IMR-90 (cell line): Measurements from ENCODE around the gene KLF16. TPM values are rescaled to one million over a fixed set of nuclear protein-coding genes. Genes with fewer than 3 reads are reported as not detected.
A peak's percentile ranks its signal among the peaks of the same experiment; 100 is the strongest.

ENCODE experiments used
- ATAC-seq: fragments of 200-7000 bp; cut with Tn5 transposase; 2 replicates; pipeline ENCODE4 v1.9.1; 2020; ENCODE audit warnings: low read depth, mild to moderate bottlenecking, moderate library complexity
- BruUV-seq: library from RNA; stranded (reverse); fragments of 400-500 nt; replicated peaks from 2 replicates; lab custom pipeline; 2021; lab: Mats Ljungman, UMichigan
- CTCF ChIA-PET: fragments of 300-600 bp; formaldehyde crosslinking; extraction: SDS; loops from one replicate; lab custom pipeline; 2021; ENCODE audit warnings: antibody characterized with exemption; lab: Yijun Ruan, JAX
- POLR2A ChIA-PET: fragments of 300-600 bp; sonication (Branson Sonifier 250); formaldehyde crosslinking; loops from one replicate; lab custom pipeline; 2022; ENCODE audit warnings: antibody characterized with exemption; ENCODE audit not compliant: unreplicated experiment; lab: Charles Lee
- DNase-seq: peaks from one replicate; pipeline ENCODE4 v3.0.0; 2013
- H2AFZ ChIP-seq: replicated peaks from 2 replicates; pipeline ENCODE3; 2013; ENCODE audit warnings: low read length, mild to moderate bottlenecking; ENCODE audit not compliant: poor library complexity
- H2AK5ac ChIP-seq: 2 replicates; pipeline ENCODE4 v1.6.1; 2013; ENCODE audit warnings: low read depth, low read length, inconsistent platforms
- H2AK9ac ChIP-seq: replicated peaks from 2 replicates; pipeline ENCODE3; 2013; ENCODE audit warnings: mild to moderate bottlenecking, low read depth, low read length, moderate library complexity; ENCODE audit not compliant: poor library complexity
- H2BK120ac ChIP-seq: 2 replicates; pipeline ENCODE4 v1.6.1; 2013; ENCODE audit warnings: low read depth, low read length, inconsistent platforms
- H2BK15ac ChIP-seq: 3 replicates; pipeline ENCODE4 v1.6.1; 2013; ENCODE audit warnings: low read depth, low read length, inconsistent platforms
- H2BK20ac ChIP-seq: 2 replicates; pipeline ENCODE4 v1.6.1; 2013; ENCODE audit warnings: low read depth, mild to moderate bottlenecking, inconsistent platforms, low read length, moderate library complexity
- H2BK5ac ChIP-seq: 2 replicates; pipeline ENCODE4 v1.6.1; 2013; ENCODE audit warnings: mild to moderate bottlenecking, low read depth, low read length, inconsistent platforms; ENCODE audit not compliant: poor library complexity, severe bottlenecking
- H3K14ac ChIP-seq: replicated peaks from 2 replicates; pipeline ENCODE4 v1.6.1; 2013; ENCODE audit warnings: low read depth, low read length, inconsistent platforms
- H3K18ac ChIP-seq: 2 replicates; pipeline ENCODE4 v1.6.1; 2013; ENCODE audit warnings: low read depth, low read length, control low read depth
- H3K23ac ChIP-seq: 2 replicates; pipeline ENCODE4 v1.6.1; 2013; ENCODE audit warnings: low read depth, low read length, inconsistent platforms
- H3K27ac ChIP-seq: 2 replicates; pipeline ENCODE4 v1.5.1; 2013; ENCODE audit warnings: mild to moderate bottlenecking, control low read depth, low read length; ENCODE audit not compliant: insufficient read depth
- H3K27me3 ChIP-seq: 2 replicates; pipeline ENCODE4 v1.6.1; 2013; ENCODE audit warnings: low read length; ENCODE audit not compliant: control insufficient read depth, insufficient read depth
- H3K36me3 ChIP-seq: 2 replicates; pipeline ENCODE4 v1.6.1; 2013; ENCODE audit warnings: low read length, mixed read lengths; ENCODE audit not compliant: control insufficient read depth, insufficient read depth
- H3K4ac ChIP-seq: 2 replicates; pipeline ENCODE4 v1.6.1; 2013; ENCODE audit warnings: low read depth, low read length, inconsistent platforms
- H3K4me1 ChIP-seq: 2 replicates; pipeline ENCODE4 v1.6.1; 2013; ENCODE audit warnings: low read length, mixed read lengths; ENCODE audit not compliant: control insufficient read depth, insufficient read depth
- H3K4me2 ChIP-seq: 2 replicates; pipeline ENCODE4 v1.6.1; 2013; ENCODE audit warnings: low read depth, mild to moderate bottlenecking, control low read depth, low read length, moderate library complexity
- H3K4me3 ChIP-seq: 2 replicates; pipeline ENCODE4 v1.5.1; 2013; ENCODE audit warnings: low read depth, mild to moderate bottlenecking, control low read depth, low read length, moderate library complexity; ENCODE audit not compliant: insufficient read depth
- H3K56ac ChIP-seq: 2 replicates; pipeline ENCODE4 v1.6.1; 2013; ENCODE audit warnings: low read length, inconsistent platforms; ENCODE audit not compliant: insufficient read depth; ENCODE audit errors: extremely low read depth
- H3K79me1 ChIP-seq, 2 experiments: 2 replicates each; pipeline ENCODE4 v1.6.1; 2013; ENCODE audit warnings: low read length in 2 of 2, inconsistent platforms in 1 of 2, low read depth in 1 of 2
- H3K9ac ChIP-seq: 2 replicates; pipeline ENCODE4 v1.6.1; 2013; ENCODE audit warnings: low read depth, low read length, control low read depth
- H3K9me1 ChIP-seq: 2 replicates; pipeline ENCODE4 v1.6.1; 2013; ENCODE audit warnings: low read length, inconsistent platforms; ENCODE audit not compliant: insufficient read depth
- H3K9me3 ChIP-seq: 2 replicates; pipeline ENCODE4 v1.6.1; 2013; ENCODE audit warnings: low read length; ENCODE audit not compliant: control insufficient read depth, insufficient read depth
- H4K20me1 ChIP-seq: 2 replicates; pipeline ENCODE4 v1.6.1; 2013; ENCODE audit warnings: low read length, inconsistent platforms; ENCODE audit not compliant: insufficient read depth
- H4K5ac ChIP-seq: 2 replicates; pipeline ENCODE4 v1.6.1; 2013; ENCODE audit warnings: mild to moderate bottlenecking, low read depth, low read length, control low read depth
- H4K8ac ChIP-seq, 2 experiments: 2 replicates each; pipeline ENCODE4 v1.6.1; 2013; ENCODE audit warnings: low read depth in 2 of 2, low read length in 2 of 2, control low read depth in 1 of 2, inconsistent platforms in 1 of 2
- H4K91ac ChIP-seq: 2 replicates; pipeline ENCODE4 v1.6.1; 2013; ENCODE audit warnings: low read depth, low read length, inconsistent platforms; ENCODE audit not compliant: insufficient read depth
- BHLHE40 ChIP-seq: fragments of 150-350 bp; IDR thresholded peaks from 2 replicates; pipeline ENCODE4 v1.6.1; 2016; ENCODE audit warnings: mild to moderate bottlenecking, low read depth, low read length
- CEBPB ChIP-seq: IDR thresholded peaks from 2 replicates; pipeline ENCODE4 v1.6.1; 2012; ENCODE audit warnings: low read depth, low read length, improper control_type of control experiment
- CHD1 ChIP-seq: IDR thresholded peaks from 2 replicates; pipeline ENCODE4 v1.6.1; 2012; ENCODE audit warnings: low read depth, low read length, improper control_type of control experiment
- FOS ChIP-seq: fragments of 150-350 bp; IDR thresholded peaks from 2 replicates; pipeline ENCODE4 v1.6.1; 2016; ENCODE audit warnings: low read depth, low read length
- MAFK ChIP-seq: IDR thresholded peaks from 2 replicates; pipeline ENCODE4 v1.6.1; 2012; ENCODE audit warnings: low read depth, low read length, improper control_type of control experiment
- MAZ ChIP-seq: IDR thresholded peaks from 2 replicates; pipeline ENCODE4 v1.6.1; 2012; ENCODE audit warnings: low read depth, mild to moderate bottlenecking, low read length, improper control_type of control experiment, moderate library complexity, borderline replicate concordance
- MXI1 ChIP-seq: IDR thresholded peaks from 2 replicates; pipeline ENCODE4 v1.6.1; 2012; ENCODE audit warnings: low read depth, mild to moderate bottlenecking, low read length, moderate library complexity, borderline replicate concordance
- NFE2L2 ChIP-seq: fragments of 150-350 bp; IDR thresholded peaks from 2 replicates; pipeline ENCODE4 v1.6.1; 2016; ENCODE audit warnings: low read depth, mild to moderate bottlenecking, low read length
- POLR2A ChIP-seq: IDR thresholded peaks from 2 replicates; pipeline ENCODE4 v1.6.1; 2012; ENCODE audit warnings: mild to moderate bottlenecking, low read depth, low read length
- RCOR1 ChIP-seq: IDR thresholded peaks from 2 replicates; pipeline ENCODE4 v1.6.1; 2012; ENCODE audit warnings: mild to moderate bottlenecking, low read length, improper control_type of control experiment; ENCODE audit not compliant: insufficient replicate concordance
- RFX5 ChIP-seq: IDR thresholded peaks from 2 replicates; pipeline ENCODE4 v1.8.0; 2012; ENCODE audit warnings: low read depth, mild to moderate bottlenecking, low read length, moderate library complexity
- SMC3 ChIP-seq: fragments of 150-350 bp; IDR thresholded peaks from 2 replicates; pipeline ENCODE4 v1.6.1; 2016; ENCODE audit warnings: low read depth, mild to moderate bottlenecking, antibody characterized with exemption, low read length, moderate library complexity
- WGBS, 2 experiments: methylation state at CpG; one replicate each; pipeline versions ENCODE4 v1.1.5 to v1.1.7; 2013; ENCODE audit warnings: missing lambda C conversion rate in 2 of 2; ENCODE audit not compliant: insufficient read length in 1 of 2; ENCODE audit errors: extremely low coverage in 2 of 2; 5-methylcytosine and 5-hydroxymethylcytosine counted together
- dilution Hi-C: fragments of 300-500 bp; cut with HindIII; formaldehyde crosslinking; loops from one replicate; pipeline ENCODE4 v1.14.3; 2018; ENCODE audit warnings: low sequenced_read_pairs; ENCODE audit not compliant: unreplicated experiment
- in situ Hi-C: fragments of 300-500 bp; cut with MboI; formaldehyde crosslinking; loops from 3 replicates; pipeline ENCODE4 v1.14.3; 2019; ENCODE audit warnings: low sequenced_read_pairs, inconsistent platforms, mixed read lengths
- intact Hi-C: fragments of 100-400 bp; cut with micrococcal nuclease; formaldehyde crosslinking; loops from 2 replicates; pipeline ENCODE4 v1.10.0; 2022
- polyA plus RNA-seq, 3 experiments: library from polyadenylated mRNA; depleted of rRNA; stranded (reverse); fragments of >200 nt; gene quantifications; 2 replicates each; pipeline ENCODE4 v1.2.3, GENCODE V29; 2012; ENCODE audit warnings: low replicate concordance in 1 of 3
- total RNA-seq: library from RNA; depleted of rRNA; stranded (reverse); fragments of >200 nt; gene quantifications from 2 replicates; pipeline ENCODE4 v1.2.3, GENCODE V29; 2012
- TF ChIP-seq, protein P1 (sequence below): fragments of 150-350 bp; IDR thresholded peaks from 2 replicates; pipeline ENCODE4 v1.6.1; 2016; ENCODE audit warnings: low read depth, mild to moderate bottlenecking, low read length, moderate library complexity, borderline replicate concordance
- TF ChIP-seq, protein P2 (sequence below): fragments of 150-350 bp; IDR thresholded peaks from 2 replicates; pipeline ENCODE4 v1.6.1; 2017; ENCODE audit warnings: mild to moderate bottlenecking, antibody characterized with exemption, low read length, low read depth

KLF16 gene
- total and polyA plus RNA-seq, 2 of the 4 experiments (the other 2 are of a cell fraction): 0.90 to 13.1 TPM

DNA sequence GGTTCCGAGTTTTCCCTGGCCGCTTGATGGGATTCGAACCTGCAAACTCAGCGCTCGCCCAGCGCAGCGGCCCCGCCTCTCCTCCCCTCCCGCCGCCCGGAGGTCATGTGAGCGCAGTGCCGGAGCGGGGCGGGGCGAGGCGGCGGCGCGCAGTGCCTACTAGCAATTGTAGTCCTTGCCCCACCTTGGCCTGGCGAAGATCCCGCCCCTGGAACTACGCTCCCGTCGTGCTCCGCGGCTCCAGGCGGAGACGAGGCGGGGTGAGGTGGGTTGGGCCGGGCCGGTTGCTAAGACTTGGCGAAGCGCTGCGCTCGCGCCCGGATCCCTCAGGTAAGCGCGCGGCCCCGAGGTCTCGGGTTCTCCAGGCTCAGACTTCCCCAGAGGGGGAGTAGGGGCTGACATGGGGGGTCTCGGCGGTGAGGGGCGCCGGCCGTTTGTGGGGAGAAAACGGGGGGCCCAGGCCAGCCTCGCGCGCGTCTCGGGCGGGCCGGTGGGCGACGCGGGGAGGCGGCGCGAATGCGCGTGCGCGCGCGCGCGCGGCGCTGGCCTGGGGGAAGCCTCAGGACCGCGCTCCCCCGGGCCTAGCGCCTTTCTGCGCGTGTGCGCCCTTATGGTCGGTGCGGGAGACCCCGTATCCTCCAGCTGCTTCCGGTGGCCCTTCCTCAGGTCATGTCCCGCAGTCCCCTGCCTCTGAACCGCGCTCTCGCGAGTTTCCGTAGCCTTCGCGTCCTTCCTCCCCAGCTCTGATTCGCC is 41.9 kb upstream of the KLF16 start, which contains the start of the genes ADAT3 and SCAMP4:
Gene ADAT3 (plus strand): TSS at position 290 of the 753 bp plus-strand sequence. CDS start 6,649 bp downstream, outside the sequence.
Gene SCAMP4 (plus strand): TSS at position 290 of the 753 bp plus-strand sequence. CDS start 9,621 bp downstream, outside the sequence.
- no peaks in the 10 kb centered on the region for H3K27me3 ChIP-seq
- H3K4ac ChIP-seq: peak within 1 kb of the TSS; percentile 95
- H4K5ac ChIP-seq: peak within 1 kb of the TSS; percentile 87
- H3K56ac ChIP-seq: peak within 1 kb of the TSS; percentile 87
- H3K27ac ChIP-seq: peak within 1 kb of the TSS; percentile 76
- peaks cover 17 to 44% of the 10 kb centered on the region in 2 experiments for H3K79me1 ChIP-seq
- POLR2A ChIA-PET: interaction anchor here (1.0 kb wide), 1 partner anchor 41 kb away, joined by 3 read pairs; no protein-coding TSS in a partner anchor
- peak within 1 kb of the TSS; percentile 87 for H3K4me2 ChIP-seq
- peak within 1 kb of the TSS; percentile 25 for H3K18ac ChIP-seq
- H3K4me3 ChIP-seq: peak within 1 kb of the TSS; percentile 62
- H2AK5ac ChIP-seq: peak within 1 kb of the TSS; percentile 98
- peaks cover 2% of the 10 kb centered on the region; the same call in 1 of the 2 replicates for H3K36me3 ChIP-seq
- no peaks in the 10 kb centered on the region for H3K9me3 ChIP-seq
- peak within 1 kb of the TSS; percentile 77 for H3K9ac ChIP-seq
- H2BK5ac ChIP-seq: peak within 1 kb of the TSS; percentile 76
- intact Hi-C loops (loop anchor here (1.0 kb wide), 2 partner anchors 20 to 41 kb away; partner anchors contain the start of gene ABHD17A), dilution Hi-C loops (no loop called here), in situ Hi-C loops (no loop called here)
- peaks cover 26% of the 10 kb centered on the region for H4K20me1 ChIP-seq
- 0 out of 2 replicates have a peak within 1 kb of the TSS, but pooled peaks have one; percentile 3 for H2BK20ac ChIP-seq
- H4K8ac ChIP-seq: peak within 1 kb of the TSS; percentile 90 to 99
- H3K14ac ChIP-seq: peak within 1 kb of the TSS; percentile 91
- H2BK15ac ChIP-seq: peak within 1 kb of the TSS; percentile 31; the same call in 1 of the 3 replicates
- peak within 1 kb of the TSS; percentile 30 for H2BK120ac ChIP-seq
- BruUV-seq: no TSS peak
- DNase-seq (peak; percentile 99), ATAC-seq (peak; percentile 99)
- H2AFZ ChIP-seq: peak within 1 kb of the TSS; percentile 97
- H4K91ac ChIP-seq: peak within 1 kb of the TSS; percentile 85
- peaks cover 10% of the 10 kb centered on the region for H3K4me1 ChIP-seq
- CTCF ChIA-PET: interaction anchor here (0.6 kb wide), 1 partner anchor 9 kb away, joined by 3 read pairs; no protein-coding TSS in a partner anchor
- H3K9me1 ChIP-seq: peaks cover 13% of the 10 kb centered on the region; the same call in 1 of the 2 replicates
- peak within 1 kb of the TSS; percentile 70 for H3K23ac ChIP-seq
- H2AK9ac ChIP-seq: peak within 1 kb of the TSS; percentile 100
- WGBS, 2 experiments: 0% methylated on average over 42 of the region's 92 CpGs; no CpG with 5 or more reads in 1 of the 2 experiments
- peak; percentile 56; the same call in 1 of the 2 replicates for TF ChIP-seq MXI1
- TF ChIP-seq MAFK: no peak
- TF ChIP-seq RFX5: 0 out of 2 replicates have a peak, but pooled peaks have one; percentile 3
- TF ChIP-seq MAZ: peak; percentile 99
- no peak for TF ChIP-seq FOS
- TF ChIP-seq CHD1: no peak
- peak; percentile 69 for TF ChIP-seq BHLHE40
- no peak for TF ChIP-seq CEBPB
- TF ChIP-seq, protein P1, sequence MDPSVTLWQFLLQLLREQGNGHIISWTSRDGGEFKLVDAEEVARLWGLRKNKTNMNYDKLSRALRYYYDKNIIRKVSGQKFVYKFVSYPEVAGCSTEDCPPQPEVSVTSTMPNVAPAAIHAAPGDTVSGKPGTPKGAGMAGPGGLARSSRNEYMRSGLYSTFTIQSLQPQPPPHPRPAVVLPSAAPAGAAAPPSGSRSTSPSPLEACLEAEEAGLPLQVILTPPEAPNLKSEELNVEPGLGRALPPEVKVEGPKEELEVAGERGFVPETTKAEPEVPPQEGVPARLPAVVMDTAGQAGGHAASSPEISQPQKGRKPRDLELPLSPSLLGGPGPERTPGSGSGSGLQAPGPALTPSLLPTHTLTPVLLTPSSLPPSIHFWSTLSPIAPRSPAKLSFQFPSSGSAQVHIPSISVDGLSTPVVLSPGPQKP: 0 out of 2 replicates have a peak, but pooled peaks have one; percentile 6
- no peak for TF ChIP-seq SMC3
- TF ChIP-seq NFE2L2: no peak
- peak; percentile 79 for TF ChIP-seq POLR2A
- peak; percentile 44 for TF ChIP-seq RCOR1
- TF ChIP-seq, protein P2, sequence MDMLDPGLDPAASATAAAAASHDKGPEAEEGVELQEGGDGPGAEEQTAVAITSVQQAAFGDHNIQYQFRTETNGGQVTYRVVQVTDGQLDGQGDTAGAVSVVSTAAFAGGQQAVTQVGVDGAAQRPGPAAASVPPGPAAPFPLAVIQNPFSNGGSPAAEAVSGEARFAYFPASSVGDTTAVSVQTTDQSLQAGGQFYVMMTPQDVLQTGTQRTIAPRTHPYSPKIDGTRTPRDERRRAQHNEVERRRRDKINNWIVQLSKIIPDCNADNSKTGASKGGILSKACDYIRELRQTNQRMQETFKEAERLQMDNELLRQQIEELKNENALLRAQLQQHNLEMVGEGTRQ: peak; percentile 92
